Tibial artery (tissue), 4 donors: ENCODE data around the gene SYT13.

Experiments used
- DNase-seq, 2 donors: peaks; one replicate each; pipeline ENCODE4 v3.0.0-alpha.2; 2019
- H3K27ac ChIP-seq, 2 donors: fragments of 200-600 bp; sonication (generic) in 1 of 2; 1 replicate in 1 of 2; 2 replicates in 1 of 2; pipeline ENCODE4 v1.5.1; 2018 to 2019; ENCODE audit warnings: mild to moderate bottlenecking in 1 of 2
- H3K27me3 ChIP-seq, 2 donors: fragments of 200-600 bp; sonication (generic) in 1 of 2; one replicate each; pipeline versions ENCODE4 v1.5.1 to v1.6.0; 2016 to 2019
- H3K36me3 ChIP-seq, 3 donors: fragments of 200-600 bp; sonication (generic) in 2 of 3; one replicate each; pipeline ENCODE4 v1.5.1; 2016 to 2019; ENCODE audit warnings: mild to moderate bottlenecking in 2 of 3
- H3K4me1 ChIP-seq, 4 donors: fragments of 200-600 bp; sonication (generic) in 2 of 4; 1 replicate in 3 of 4; 2 replicates in 1 of 4; pipeline ENCODE4 v1.5.1; 2016 to 2019
- H3K4me3 ChIP-seq, 2 donors: fragments of 200-600 bp; sonication (generic) in 1 of 2; 1 replicate in 1 of 2; 2 replicates in 1 of 2; pipeline ENCODE4 v1.5.1; 2018 to 2019; ENCODE audit warnings: mild to moderate bottlenecking in 2 of 2
- H3K9me3 ChIP-seq, 3 donors: fragments of 200-600 bp; sonication (generic) in 1 of 3; one replicate each; pipeline ENCODE4 v1.5.1; 2016 to 2019
- CTCF ChIP-seq, 2 experiments: fragments of 200-600 bp in 1 of 2; fragments of 450-650 bp in 1 of 2; IDR thresholded peaks; one replicate each; pipeline ENCODE4 v1.5.1; 2017 to 2019; ENCODE audit warnings: antibody characterized with exemption in 2 of 2, mild to moderate bottlenecking in 1 of 2, moderate library complexity in 1 of 2
- intact Hi-C: fragments of 100-400 bp; cut with DNase I; formaldehyde crosslinking; loops from one replicate; pipeline ENCODE4 v1.15.0; 2023; ENCODE audit warnings: low total_unique reads

Gene SYT13

DNA sequence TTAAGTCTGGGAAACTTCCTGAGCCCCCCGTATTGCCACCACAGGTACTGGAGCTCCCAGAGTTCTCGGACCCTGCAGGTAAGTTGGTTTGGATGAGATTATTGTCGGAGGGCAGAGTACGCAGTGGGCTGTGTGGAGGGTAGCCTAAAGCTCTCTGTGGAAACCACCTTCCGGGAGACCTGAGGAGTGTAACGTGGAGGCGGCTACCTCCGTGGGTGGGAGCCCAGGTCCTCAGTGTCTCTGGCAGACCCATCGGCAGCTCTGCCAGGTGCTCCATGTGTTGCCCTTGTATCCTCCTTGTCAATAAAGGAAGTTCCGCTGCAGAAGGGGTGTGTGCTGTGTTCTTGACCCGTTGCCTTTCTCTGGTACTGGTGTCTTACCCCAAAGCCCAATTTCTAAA, 61.4 kb downstream of the SYT13 start:
- Histone ChIP-seq H3K27ac (no peak overlapping the region), H3K4me3 (no peak overlapping the region), H3K27me3 (no peaks in the 10 kb centered on the region), H3K4me1 (no peaks in the 10 kb centered on the region), H3K36me3 (peaks cover 35 to 92% (median 38%) of the 10 kb centered on the region in 3 donors), H3K9me3 (no peaks in the 10 kb centered on the region)
- intact Hi-C loops, result no loop called here
- DNase-seq, result peak; percentile 12 to 37
- no peak for TF ChIP-seq CTCF (IDR thresholded peaks at IDR 0.05)

- intact Hi-C loops, result no loop called here
- Histone ChIP-seq H3K9me3 (no peaks in the 10 kb centered on the region), H3K27ac (no peak overlapping the region), H3K4me1 (no peaks in the 10 kb centered on the region), H3K27me3 (no peaks in the 10 kb centered on the region), H3K4me3 (no peak overlapping the region), H3K36me3 (peaks cover 35 to 90% (median 38%) of the 10 kb centered on the region in 3 donors)
- no peak for TF ChIP-seq CTCF (IDR thresholded peaks at IDR 0.05)
- DNase-seq, result peak in 1 of 2 donors; percentile 5
These were observed 62.6 kb downstream of the SYT13 start for GRCh38 chr11:45223496-45223895.

GRCh38 chr11:45219411-45219810, 66.7 kb downstream of the SYT13 start:
- Histone ChIP-seq H3K36me3 (peaks cover 7 to 51% (median 15%) of the 10 kb centered on the region in 3 donors), H3K27ac (no peak overlapping the region), H3K27me3 (no peaks in the 10 kb centered on the region), H3K4me3 (no peak overlapping the region), H3K4me1 (peaks cover 0 to 16% (median 1%) of the 10 kb centered on the region in 4 donors), H3K9me3 (no peaks in the 10 kb centered on the region)
- intact Hi-C loops, result loop anchor here (10.0 kb wide), 1 partner anchor 75 kb away; the partner anchor contains the start of gene PRDM11
- no peak for DNase-seq
- no peak for TF ChIP-seq CTCF (IDR thresholded peaks at IDR 0.05)

DNA sequence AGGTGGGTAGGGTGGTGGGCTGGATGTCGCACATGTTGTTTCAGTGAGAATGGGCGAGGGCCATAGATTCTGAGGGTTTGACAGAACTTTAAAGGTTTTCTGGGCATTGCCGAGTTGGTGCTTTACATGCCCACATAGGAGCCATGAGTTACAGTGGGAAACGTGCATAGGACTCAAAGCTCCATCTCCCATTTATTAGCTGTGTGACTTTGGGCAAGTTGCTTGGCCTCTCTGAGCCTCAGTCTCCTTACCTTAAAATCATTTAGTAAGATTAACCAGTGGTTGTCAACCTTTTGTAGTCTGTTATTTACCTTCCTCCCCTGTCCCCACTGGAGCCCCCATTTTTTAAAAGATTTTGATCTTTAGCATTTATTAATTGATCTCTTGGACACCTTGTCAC, 67.4 kb downstream of the SYT13 start:
- H3K27ac ChIP-seq, result no peak overlapping the region
- TF ChIP-seq CTCF (IDR thresholded peaks at IDR 0.05), result no peak
- peaks cover 4 to 52% (median 16%) of the 10 kb centered on the region in 3 donors for H3K36me3 ChIP-seq
- no peaks in the 10 kb centered on the region for H3K27me3 ChIP-seq
- intact Hi-C loops, result loop anchor here (10.0 kb wide), 1 partner anchor 74 kb away; the partner anchor contains the start of gene PRDM11
- peaks cover 0 to 16% (median 1%) of the 10 kb centered on the region in 4 donors for H3K4me1 ChIP-seq
- no peak for DNase-seq
- H3K9me3 ChIP-seq, result no peaks in the 10 kb centered on the region
- no peak overlapping the region for H3K4me3 ChIP-seq

- peaks cover 4 to 52% (median 23%) of the 10 kb centered on the region in 3 donors for H3K36me3 ChIP-seq
- H3K9me3 ChIP-seq, result no peaks in the 10 kb centered on the region
- DNase-seq, result no peak
- no peak overlapping the region for H3K4me3 ChIP-seq
- H3K27me3 ChIP-seq, result no peaks in the 10 kb centered on the region
- no peak overlapping the region for H3K27ac ChIP-seq
- intact Hi-C loops, result loop anchor here (10.0 kb wide), 1 partner anchor 73 kb away; the partner anchor contains the start of gene PRDM11
- TF ChIP-seq CTCF (IDR thresholded peaks at IDR 0.05), result no peak
- H3K4me1 ChIP-seq, result peaks cover 0 to 16% (median 1%) of the 10 kb centered on the region in 4 donors
These were observed 68.2 kb downstream of the SYT13 start for GRCh38 chr11:45217991-45218390.
